HepG2 (cell line): ENCODE measurements around the gene PDE4D.

Experiments used
- ATF3 ChIP-seq: sonication (generic); formaldehyde crosslinking; IDR thresholded peaks from 2 replicates; pipeline ENCODE4 v1.4.0; 2020; ENCODE audit warnings: missing genetic modification reagents
- HOXA7 ChIP-seq: sonication (generic); formaldehyde crosslinking; IDR thresholded peaks from 2 replicates; pipeline ENCODE4 v1.8.1; 2022; ENCODE audit warnings: mild to moderate bottlenecking, missing genetic modification reagents, moderate library complexity
- NCOR1 ChIP-seq: fragments of 200-600 bp; sonication (generic); IDR thresholded peaks from 2 replicates; pipeline ENCODE4 v1.7.0; 2017; ENCODE audit warnings: antibody characterized with exemption, low read length, borderline replicate concordance
- SIN3A ChIP-seq: IDR thresholded peaks from 2 replicates; pipeline ENCODE4 v1.6.1; 2011; ENCODE audit warnings: low read depth, mild to moderate bottlenecking, control low read depth, low read length, borderline replicate concordance
- SP1 ChIP-seq, 2 experiments: fragments of 450-650 bp in 1 of 2; sonication (generic) in 1 of 2; formaldehyde crosslinking in 1 of 2; IDR thresholded peaks; 2 replicates each; pipeline versions ENCODE4 v1.4.0 to v1.6.1; 2016 to 2020; ENCODE audit warnings: missing genetic modification reagents in 1 of 2
- STAG1 ChIP-seq: sonication (generic); formaldehyde crosslinking; IDR thresholded peaks from 2 replicates; pipeline ENCODE4 v1.4.0; 2020; ENCODE audit warnings: missing genetic modification reagents
- TAF1 ChIP-seq: sonication (generic); formaldehyde crosslinking; IDR thresholded peaks from 2 replicates; pipeline ENCODE4 v1.4.0; 2020; ENCODE audit warnings: missing genetic modification reagents
- TOE1 ChIP-seq: sonication (generic); formaldehyde crosslinking; IDR thresholded peaks from 2 replicates; pipeline ENCODE4 v1.4.0; 2020; ENCODE audit warnings: mild to moderate bottlenecking, missing genetic modification reagents

DNA sequence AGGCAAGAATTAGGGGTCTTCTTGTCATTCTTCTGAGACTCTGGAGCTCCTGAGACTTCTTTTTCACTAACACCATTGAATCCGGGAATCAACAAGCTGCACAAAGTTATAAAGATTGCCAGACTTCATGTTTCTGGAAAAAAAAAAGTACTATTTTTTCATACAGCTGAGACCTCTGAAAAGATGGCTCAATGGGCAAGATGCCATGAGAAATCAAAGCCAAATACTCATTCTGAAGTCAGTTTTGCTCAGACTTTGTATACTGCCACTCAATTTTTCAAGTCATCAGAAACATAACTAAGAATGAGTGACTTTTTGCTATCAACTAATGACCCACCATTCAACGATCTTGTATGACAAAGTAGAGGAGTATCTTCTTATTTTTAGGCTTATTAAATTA is 798.7 kb downstream of the PDE4D start:
- TF ChIP-seq ATF3 (no peak), TAF1 (CRISPR knock-in tag) (no peak), STAG1 (CRISPR knock-in tag) (no peak), TOE1 (CRISPR knock-in tag) (no peak), SP1 (IDR thresholded peaks at IDR 0.05) (no peak), SP1 (CRISPR knock-in tag; IDR thresholded peaks at IDR 0.05) (no peak), NCOR1 (no peak), SIN3A (no peak), HOXA7 (CRISPR knock-in tag) (no peak)
